Mucosa of descending colon (tissue), 3 donors: ENCODE data around the gene TRAF2. TPM values are rescaled to one million over a fixed set of nuclear protein-coding genes. Genes with fewer than 3 reads are reported as not detected.
A peak's percentile ranks its signal among the peaks of the same experiment; 100 is the strongest.
"Not testable (repeated sequence)": the region's sequence is repeated elsewhere in the genome, so short reads cannot be mapped to it uniquely, and the experiment has no call there.

Source experiments
- ATAC-seq: fragments of 200-7000 bp; cut with Tn5 transposase; one replicate; pipeline ENCODE4 v1.9.1; 2020; ENCODE audit warnings: mild to moderate bottlenecking, moderate library complexity
- DNase-seq, 3 donors: peaks; one replicate each; pipeline ENCODE4 v3.0.0-alpha.2; 2020
- H3K36me3 ChIP-seq: fragments of 200-600 bp; one replicate; pipeline ENCODE4 v1.8.0; 2021; ENCODE audit warnings: low read depth, mild to moderate bottlenecking
- H3K4me1 ChIP-seq: fragments of 200-600 bp; one replicate; pipeline ENCODE4 v1.8.0; 2021; ENCODE audit warnings: low read depth, mild to moderate bottlenecking
- H3K4me3 ChIP-seq: fragments of 200-600 bp; one replicate; pipeline ENCODE4 v1.8.0; 2021; ENCODE audit warnings: mild to moderate bottlenecking
- H3K9me3 ChIP-seq: fragments of 200-600 bp; one replicate; pipeline ENCODE4 v1.8.0; 2021; ENCODE audit warnings: mild to moderate bottlenecking
- intact Hi-C, 2 donors: fragments of 100-400 bp; cut with DNase I in 1 of 2; cut with micrococcal nuclease in 1 of 2; formaldehyde crosslinking; loops; one replicate each; pipeline versions ENCODE4 v1.11.0 to v1.11.1; 2022; cut with DNase I, micrococcal nuclease
- total RNA-seq, 3 donors: library from RNA; stranded (reverse); fragmentation: NEBNext Ultra II Directional in 2 of 3; extraction: Animal tissue kit (Norgen Biotek cat#: 25700) in 2 of 3; gene quantifications; one replicate each; pipeline versions ENCODE4 v1.2.1 to v1.2.4, GENCODE V29; 2021 to 2023
- TF ChIP-seq, protein P1 (sequence below): fragments of 200-600 bp; IDR thresholded peaks from one replicate; pipeline ENCODE4 v1.8.0; 2022; ENCODE audit warnings: antibody characterized with exemption, mild to moderate bottlenecking
- donor health status: DM: no; HTN: no; CAD: no; lungs with moderate emphysema.
- donor health status: DM: no; HTN: no; CAD: no.
- donor health status: DM: no; HTN: yes; CAD: no.

Gene TRAF2
- total RNA-seq, 3 donors from 2014 or later: 19.6 to 28.2 (median 21.1) TPM

DNA sequence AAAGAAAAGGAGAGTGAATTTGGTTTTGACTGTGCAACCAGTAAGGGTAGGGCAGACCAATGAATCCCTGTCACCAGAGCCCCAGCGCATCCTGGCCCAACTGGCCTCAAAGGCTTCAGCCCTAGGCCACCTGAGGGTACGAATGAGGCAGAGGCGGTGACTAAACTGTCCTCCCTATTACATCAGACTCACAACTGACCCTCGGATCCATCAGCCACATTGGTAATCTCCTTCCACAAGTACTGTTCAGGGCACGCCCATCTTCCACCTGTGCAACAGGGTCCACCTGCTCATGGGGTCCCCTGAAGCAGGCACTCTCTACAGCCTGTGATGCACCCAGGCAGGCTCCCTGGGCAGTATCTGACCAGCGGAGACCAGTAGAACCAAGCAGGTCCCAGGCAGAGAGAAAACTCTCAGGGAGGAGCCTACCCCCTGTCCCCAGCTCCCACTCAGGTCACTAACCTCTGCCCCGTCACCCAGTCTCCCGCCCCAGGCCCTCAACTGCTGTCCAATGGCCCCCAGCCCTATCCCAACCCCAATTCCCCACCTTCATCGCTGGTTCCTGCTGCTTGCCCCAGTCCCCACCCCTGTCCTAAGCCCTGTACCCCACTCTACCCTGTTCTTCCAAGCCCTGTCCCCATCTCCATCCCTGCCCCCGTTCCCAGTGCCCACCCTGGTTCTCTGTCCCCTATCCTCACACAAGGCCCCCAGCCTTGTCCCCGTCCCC is 21.1 kb upstream of the TRAF2 start:
- DNase-seq (peak in 2 of 3 donors; percentile 13 to 26), ATAC-seq (peak; percentile 1)
- Histone ChIP-seq H3K36me3 (no peaks in the 10 kb centered on the region), H3K4me3 (peak overlapping the region; percentile 86), H3K4me1 (peaks cover 28% of the 10 kb centered on the region), H3K9me3 (no peaks in the 10 kb centered on the region)
- intact Hi-C loops: no loop called here
- TF ChIP-seq, protein P1, sequence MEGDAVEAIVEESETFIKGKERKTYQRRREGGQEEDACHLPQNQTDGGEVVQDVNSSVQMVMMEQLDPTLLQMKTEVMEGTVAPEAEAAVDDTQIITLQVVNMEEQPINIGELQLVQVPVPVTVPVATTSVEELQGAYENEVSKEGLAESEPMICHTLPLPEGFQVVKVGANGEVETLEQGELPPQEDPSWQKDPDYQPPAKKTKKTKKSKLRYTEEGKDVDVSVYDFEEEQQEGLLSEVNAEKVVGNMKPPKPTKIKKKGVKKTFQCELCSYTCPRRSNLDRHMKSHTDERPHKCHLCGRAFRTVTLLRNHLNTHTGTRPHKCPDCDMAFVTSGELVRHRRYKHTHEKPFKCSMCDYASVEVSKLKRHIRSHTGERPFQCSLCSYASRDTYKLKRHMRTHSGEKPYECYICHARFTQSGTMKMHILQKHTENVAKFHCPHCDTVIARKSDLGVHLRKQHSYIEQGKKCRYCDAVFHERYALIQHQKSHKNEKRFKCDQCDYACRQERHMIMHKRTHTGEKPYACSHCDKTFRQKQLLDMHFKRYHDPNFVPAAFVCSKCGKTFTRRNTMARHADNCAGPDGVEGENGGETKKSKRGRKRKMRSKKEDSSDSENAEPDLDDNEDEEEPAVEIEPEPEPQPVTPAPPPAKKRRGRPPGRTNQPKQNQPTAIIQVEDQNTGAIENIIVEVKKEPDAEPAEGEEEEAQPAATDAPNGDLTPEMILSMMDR: no peak

DNA sequence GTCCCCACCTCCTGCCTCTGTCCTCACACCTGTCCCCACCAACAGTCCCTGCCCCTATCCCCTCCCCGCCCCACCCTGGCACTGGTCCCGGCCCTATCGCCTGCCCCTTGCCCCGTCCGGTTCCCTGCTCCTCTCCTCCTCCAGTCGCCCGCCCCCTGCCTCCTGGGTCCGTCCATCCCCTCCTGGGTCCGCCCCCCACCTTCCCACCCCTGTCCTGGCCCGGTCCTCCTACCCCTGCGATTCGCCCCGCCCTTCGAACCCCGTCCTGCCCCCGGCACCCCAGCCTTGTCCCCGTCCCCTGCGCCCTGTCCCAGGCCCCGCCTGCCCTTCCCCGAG is 20.6 kb upstream of the TRAF2 start:
- peak; percentile 49 for ATAC-seq
- peak in 2 of 3 donors; percentile 52 to 76 for DNase-seq

DNA sequence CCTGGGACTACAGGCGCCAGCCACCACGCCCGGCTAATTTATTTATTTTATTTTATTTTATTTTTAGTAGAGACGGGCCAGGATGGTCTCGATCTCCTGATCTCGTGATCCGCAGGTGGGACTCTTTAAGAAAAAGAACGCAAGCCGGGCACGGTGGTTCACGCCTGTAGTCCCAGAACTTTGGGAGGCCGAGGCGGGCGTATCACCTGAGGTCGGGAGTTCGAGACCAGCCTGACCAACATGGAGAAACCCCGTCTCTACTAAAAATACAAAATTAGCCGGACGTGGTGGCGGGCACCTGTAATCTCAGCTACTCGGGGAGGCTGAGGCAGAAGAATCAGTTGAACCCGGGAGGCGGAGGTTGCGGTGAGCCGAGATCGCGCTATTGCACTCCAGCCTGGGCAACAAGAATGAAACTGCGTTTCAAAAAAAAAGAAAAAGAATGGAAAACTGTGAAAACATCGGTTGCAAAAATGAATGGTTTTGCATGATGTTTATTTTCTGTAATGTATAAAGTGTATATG is 19.4 kb upstream of the TRAF2 start:
- ATAC-seq, H3K36me3 ChIP-seq, H3K9me3 ChIP-seq, intact Hi-C loops: not testable (repeated sequence)
- H3K4me1 ChIP-seq: peaks cover 14% of the 10 kb centered on the region
- peak in 1 of 3 donors; percentile 34 for DNase-seq
- H3K4me3 ChIP-seq: peak overlapping the region; percentile 86

More for the DNA sequence above, 20.6 kb upstream of the TRAF2 start:
- TF ChIP-seq, protein P1: no peak
- peak overlapping the region; percentile 86 for H3K4me3 ChIP-seq
- intact Hi-C loops: no loop called here
- peaks cover 23% of the 10 kb centered on the region for H3K4me1 ChIP-seq
- H3K9me3 ChIP-seq: no peaks in the 10 kb centered on the region
- no peaks in the 10 kb centered on the region for H3K36me3 ChIP-seq

DNA sequence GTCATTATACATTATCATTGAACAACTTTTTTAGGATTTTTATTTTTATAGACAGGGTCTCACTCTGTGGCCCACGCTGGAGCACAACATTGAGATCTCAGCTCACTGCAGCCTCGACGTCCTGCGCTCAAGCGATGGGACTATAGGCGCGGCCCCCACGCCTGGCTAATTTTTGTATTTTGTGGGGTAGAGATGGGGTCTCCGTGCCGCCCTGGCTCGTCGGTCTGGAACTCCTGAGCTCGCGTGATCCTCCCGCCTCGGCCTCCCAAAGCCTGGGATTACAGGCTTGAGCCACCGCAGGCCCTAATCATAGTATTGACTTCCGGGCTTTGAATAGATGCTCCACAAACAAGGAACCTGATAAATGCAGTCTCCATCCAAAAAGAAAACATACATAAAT is 18.8 kb upstream of the TRAF2 start:
- Histone ChIP-seq H3K4me3 (no peak overlapping the region), H3K36me3 (no peaks in the 10 kb centered on the region), H3K9me3 (peaks cover 5% of the 10 kb centered on the region), H3K4me1 (peaks cover 14% of the 10 kb centered on the region)
- DNase-seq: no peak
- ATAC-seq: no peak
- intact Hi-C loops: no loop called here
- TF ChIP-seq, protein P1: no peak

DNA sequence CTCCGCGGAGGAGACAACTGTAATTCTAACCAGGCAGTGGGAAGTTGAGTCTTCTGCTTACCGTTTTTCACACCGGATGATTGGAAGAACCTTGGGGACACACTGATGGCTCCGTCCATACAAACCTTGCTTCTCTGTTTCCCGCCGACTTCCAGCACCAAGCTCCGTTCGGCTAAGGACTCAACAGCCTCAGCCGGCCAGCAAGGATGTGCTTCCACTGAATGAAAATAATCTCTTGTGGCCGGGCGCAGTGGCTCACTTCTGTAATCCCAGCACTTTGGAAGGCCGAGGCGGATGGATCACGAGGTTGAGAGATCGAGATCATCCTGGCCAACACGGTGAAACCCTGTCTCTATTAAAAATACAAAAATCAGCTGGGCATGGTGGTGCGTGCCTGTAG is 18.4 kb upstream of the TRAF2 start:
- H3K4me3 ChIP-seq: no peak overlapping the region
- H3K4me1 ChIP-seq: peaks cover 14% of the 10 kb centered on the region
- peaks cover 8% of the 10 kb centered on the region for H3K9me3 ChIP-seq
- no peak for ATAC-seq
- TF ChIP-seq, protein P1: no peak
- H3K36me3 ChIP-seq: no peaks in the 10 kb centered on the region
- intact Hi-C loops: no loop called here
- DNase-seq: no peak

DNA sequence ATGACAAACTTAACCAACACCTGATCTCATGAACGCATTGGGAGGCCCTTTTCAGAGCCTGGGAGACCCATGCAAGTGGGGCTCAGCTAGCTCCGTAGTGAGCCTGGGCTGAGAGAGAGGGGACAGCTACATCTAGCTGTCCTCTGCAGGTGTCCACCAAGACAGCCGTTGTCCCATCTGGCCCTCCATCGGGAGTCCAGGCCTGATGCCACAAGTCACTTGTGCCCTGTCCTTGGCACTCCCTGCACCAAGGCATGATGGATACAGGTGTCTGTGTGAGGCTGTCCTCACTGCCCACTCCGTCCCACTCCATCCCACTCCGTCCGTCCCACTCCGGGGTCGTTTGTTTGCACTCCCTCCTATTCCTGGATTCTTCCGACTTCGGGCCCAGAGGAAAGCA is 17.7 kb upstream of the TRAF2 start:
- ATAC-seq (no peak), DNase-seq (no peak)
- intact Hi-C loops: no loop called here

DNA sequence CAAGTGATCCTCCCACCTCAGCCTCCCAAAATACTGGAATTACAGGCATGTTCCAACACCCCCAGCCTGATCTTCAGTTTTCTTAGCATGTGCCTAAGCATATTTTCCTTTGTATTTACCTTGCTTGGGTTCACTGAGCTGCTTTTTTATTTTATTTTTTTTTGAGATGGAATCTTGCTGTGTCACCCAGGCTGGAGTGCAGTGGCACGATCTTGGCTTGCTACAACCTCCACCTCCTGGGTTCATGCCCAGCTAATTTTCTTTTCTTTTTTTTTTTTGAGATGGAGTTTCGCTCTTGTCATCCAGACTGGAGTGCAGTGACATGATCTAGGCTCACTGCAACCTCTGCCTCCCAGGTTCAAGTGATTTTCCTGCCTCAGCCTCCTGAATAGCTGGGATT is 16.7 kb upstream of the TRAF2 start:
- H3K4me1 ChIP-seq, ATAC-seq, DNase-seq, H3K4me3 ChIP-seq, H3K36me3 ChIP-seq, intact Hi-C loops: not testable (repeated sequence)
- peaks cover 12% of the 10 kb centered on the region for H3K9me3 ChIP-seq

More for the DNA sequence above, 17.7 kb upstream of the TRAF2 start:
- no peaks in the 10 kb centered on the region for H3K36me3 ChIP-seq
- no peak overlapping the region for H3K4me3 ChIP-seq
- H3K9me3 ChIP-seq: peaks cover 12% of the 10 kb centered on the region
- TF ChIP-seq, protein P1: no peak
- H3K4me1 ChIP-seq: peaks cover 14% of the 10 kb centered on the region
